Measurements from ENCODE around the gene UBR1. TPM values are rescaled to one million over a fixed set of nuclear protein-coding genes. Genes with fewer than 3 reads are reported as not detected.

Gene UBR1
- total RNA-seq, 1 experiment from 2014 or later, result 23.2 TPM

DNA sequence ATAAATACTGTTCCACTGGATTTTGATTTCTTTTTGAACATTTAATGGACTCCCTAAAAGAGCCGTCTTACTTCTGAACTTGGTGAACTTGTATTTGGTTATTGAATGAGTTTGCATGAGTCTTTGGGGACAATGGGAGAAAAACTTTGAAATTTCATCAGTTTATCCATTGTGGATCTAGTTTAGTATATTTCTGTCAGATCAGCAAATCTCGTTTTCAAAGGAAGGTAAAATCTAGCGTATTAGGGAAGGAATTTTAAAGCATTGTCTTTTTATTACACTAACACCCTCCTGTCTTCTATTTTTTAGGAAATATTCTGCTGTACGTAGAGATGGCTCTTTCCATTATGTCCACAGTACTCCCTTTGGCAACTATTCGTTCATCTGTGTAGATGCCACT lies 40.3 kb upstream of the UBR1 start:
- peaks cover 7% of the 10 kb centered on the region; the same call in 1 of the 2 replicates for H3K36me3 ChIP-seq (ENCODE audit: control insufficient read depth, insufficient read depth, low read length)
- TF ChIP-seq POLR2AphosphoS5 (IDR thresholded peaks at IDR 0.05; ENCODE audit: low read depth, low read length) (no peak), TCF7L2 (IDR thresholded peaks at IDR 0.05; ENCODE audit: low read depth, low read length) (no peak), SIN3A (IDR thresholded peaks at IDR 0.05; ENCODE audit: borderline replicate concordance, insufficient read depth, low read depth, low read length) (no peak)
- TF ChIP-seq, protein P1, sequence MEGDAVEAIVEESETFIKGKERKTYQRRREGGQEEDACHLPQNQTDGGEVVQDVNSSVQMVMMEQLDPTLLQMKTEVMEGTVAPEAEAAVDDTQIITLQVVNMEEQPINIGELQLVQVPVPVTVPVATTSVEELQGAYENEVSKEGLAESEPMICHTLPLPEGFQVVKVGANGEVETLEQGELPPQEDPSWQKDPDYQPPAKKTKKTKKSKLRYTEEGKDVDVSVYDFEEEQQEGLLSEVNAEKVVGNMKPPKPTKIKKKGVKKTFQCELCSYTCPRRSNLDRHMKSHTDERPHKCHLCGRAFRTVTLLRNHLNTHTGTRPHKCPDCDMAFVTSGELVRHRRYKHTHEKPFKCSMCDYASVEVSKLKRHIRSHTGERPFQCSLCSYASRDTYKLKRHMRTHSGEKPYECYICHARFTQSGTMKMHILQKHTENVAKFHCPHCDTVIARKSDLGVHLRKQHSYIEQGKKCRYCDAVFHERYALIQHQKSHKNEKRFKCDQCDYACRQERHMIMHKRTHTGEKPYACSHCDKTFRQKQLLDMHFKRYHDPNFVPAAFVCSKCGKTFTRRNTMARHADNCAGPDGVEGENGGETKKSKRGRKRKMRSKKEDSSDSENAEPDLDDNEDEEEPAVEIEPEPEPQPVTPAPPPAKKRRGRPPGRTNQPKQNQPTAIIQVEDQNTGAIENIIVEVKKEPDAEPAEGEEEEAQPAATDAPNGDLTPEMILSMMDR (IDR thresholded peaks at IDR 0.05), result no peak
- TF ChIP-seq, protein P2, sequence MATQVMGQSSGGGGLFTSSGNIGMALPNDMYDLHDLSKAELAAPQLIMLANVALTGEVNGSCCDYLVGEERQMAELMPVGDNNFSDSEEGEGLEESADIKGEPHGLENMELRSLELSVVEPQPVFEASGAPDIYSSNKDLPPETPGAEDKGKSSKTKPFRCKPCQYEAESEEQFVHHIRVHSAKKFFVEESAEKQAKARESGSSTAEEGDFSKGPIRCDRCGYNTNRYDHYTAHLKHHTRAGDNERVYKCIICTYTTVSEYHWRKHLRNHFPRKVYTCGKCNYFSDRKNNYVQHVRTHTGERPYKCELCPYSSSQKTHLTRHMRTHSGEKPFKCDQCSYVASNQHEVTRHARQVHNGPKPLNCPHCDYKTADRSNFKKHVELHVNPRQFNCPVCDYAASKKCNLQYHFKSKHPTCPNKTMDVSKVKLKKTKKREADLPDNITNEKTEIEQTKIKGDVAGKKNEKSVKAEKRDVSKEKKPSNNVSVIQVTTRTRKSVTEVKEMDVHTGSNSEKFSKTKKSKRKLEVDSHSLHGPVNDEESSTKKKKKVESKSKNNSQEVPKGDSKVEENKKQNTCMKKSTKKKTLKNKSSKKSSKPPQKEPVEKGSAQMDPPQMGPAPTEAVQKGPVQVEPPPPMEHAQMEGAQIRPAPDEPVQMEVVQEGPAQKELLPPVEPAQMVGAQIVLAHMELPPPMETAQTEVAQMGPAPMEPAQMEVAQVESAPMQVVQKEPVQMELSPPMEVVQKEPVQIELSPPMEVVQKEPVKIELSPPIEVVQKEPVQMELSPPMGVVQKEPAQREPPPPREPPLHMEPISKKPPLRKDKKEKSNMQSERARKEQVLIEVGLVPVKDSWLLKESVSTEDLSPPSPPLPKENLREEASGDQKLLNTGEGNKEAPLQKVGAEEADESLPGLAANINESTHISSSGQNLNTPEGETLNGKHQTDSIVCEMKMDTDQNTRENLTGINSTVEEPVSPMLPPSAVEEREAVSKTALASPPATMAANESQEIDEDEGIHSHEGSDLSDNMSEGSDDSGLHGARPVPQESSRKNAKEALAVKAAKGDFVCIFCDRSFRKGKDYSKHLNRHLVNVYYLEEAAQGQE (IDR thresholded peaks at IDR 0.05; ENCODE audit: insufficient read depth in 1 of 2, low read depth in 2 of 2, low read length in 1 of 2), result no peak
- no peaks in the 10 kb centered on the region for H3K27me3 ChIP-seq (ENCODE audit: control insufficient read depth, insufficient read depth, low read length)
- H3K4me3 ChIP-seq (ENCODE audit: low read depth in 2 of 2, low read length in 2 of 2), result no peak overlapping the region
- in situ Hi-C loops (cut with HindIII; ENCODE audit: low pct_unique_long_range_greater_than_20kb, low sequenced_read_pairs), result no loop called here
- no peaks in the 10 kb centered on the region for H3K9me3 ChIP-seq (ENCODE audit: control insufficient read depth, insufficient read depth, low read depth, low read length)
- H3K4me1 ChIP-seq (ENCODE audit: control insufficient read depth, insufficient read depth, low read length), result no peaks in the 10 kb centered on the region
- intact Hi-C loops (cut with micrococcal nuclease; ENCODE audit: unreplicated experiment), result no loop called here
- ChIA-PET POLR2A (no interaction called here), CTCF (no interaction called here)
- no TSS peak for BruUV-seq (replicated peaks)
- no peak for ATAC-seq
- H3K27ac ChIP-seq (ENCODE audit: low read length), result no peak overlapping the region
- DNase-seq (ENCODE audit: low read depth, low spot score), result no peak

DNA sequence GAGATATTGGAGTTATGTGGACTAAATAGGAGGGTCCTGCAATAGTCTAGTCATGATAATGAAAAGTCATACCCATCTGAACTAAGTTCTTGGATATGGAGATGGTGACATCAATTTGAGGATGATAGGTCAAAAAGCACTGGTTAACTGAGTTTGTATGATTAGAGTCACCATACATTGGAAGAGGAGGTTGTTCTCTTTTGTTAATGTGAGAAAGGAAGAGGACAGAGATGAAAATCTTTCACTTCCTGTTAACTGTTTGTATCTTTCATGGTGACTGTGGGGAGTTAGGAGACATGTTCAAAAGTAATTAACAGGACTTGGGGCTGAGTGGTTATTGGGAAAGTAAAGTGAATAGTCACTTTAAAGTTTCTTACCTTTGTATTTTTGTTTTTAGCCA lies 38.7 kb upstream of the UBR1 start:
- ChIA-PET CTCF (interaction anchor here (0.6 kb wide), 1 partner anchor 12 kb away, joined by 3 read pairs; no protein-coding TSS in a partner anchor), POLR2A (no interaction called here)
- in situ Hi-C loops (cut with HindIII; ENCODE audit: low pct_unique_long_range_greater_than_20kb, low sequenced_read_pairs), result no loop called here
- H3K9me3 ChIP-seq (ENCODE audit: control insufficient read depth, insufficient read depth, low read depth, low read length), result no peaks in the 10 kb centered on the region
- no peak for TF ChIP-seq TCF7L2 (IDR thresholded peaks at IDR 0.05; ENCODE audit: low read depth, low read length)
- TF ChIP-seq SIN3A (IDR thresholded peaks at IDR 0.05; ENCODE audit: borderline replicate concordance, insufficient read depth, low read depth, low read length), result no peak
- TF ChIP-seq, protein P2 (IDR thresholded peaks at IDR 0.05; ENCODE audit: insufficient read depth in 1 of 2, low read depth in 2 of 2, low read length in 1 of 2), result no peak
- no peak for TF ChIP-seq POLR2AphosphoS5 (IDR thresholded peaks at IDR 0.05; ENCODE audit: low read depth, low read length)
- TF ChIP-seq, protein P1 (IDR thresholded peaks at IDR 0.05), result no peak
- BruUV-seq (replicated peaks), result TSS peak; percentile 35
- intact Hi-C loops (cut with micrococcal nuclease; ENCODE audit: unreplicated experiment), result no loop called here
- no peak overlapping the region for H3K27ac ChIP-seq (ENCODE audit: low read length)
- DNase-seq (ENCODE audit: low read depth, low spot score), result no peak
- H3K27me3 ChIP-seq (ENCODE audit: control insufficient read depth, insufficient read depth, low read length), result no peaks in the 10 kb centered on the region
- 0 out of 2 replicates have a peak, but pooled peaks cover 3% of the 10 kb centered on the region for H3K36me3 ChIP-seq (ENCODE audit: control insufficient read depth, insufficient read depth, low read length)
- no peak for ATAC-seq
- H3K4me3 ChIP-seq (ENCODE audit: low read depth in 2 of 2, low read length in 2 of 2), result no peak overlapping the region
- no peaks in the 10 kb centered on the region for H3K4me1 ChIP-seq (ENCODE audit: control insufficient read depth, insufficient read depth, low read length)
